T47D (cell line): ENCODE results near the gene RICTOR.

Source experiments
- DNase-seq, 2 experiments: peaks; one replicate each; pipeline versions ENCODE4 v3.0.0 to v3.0.0-alpha.2; 2011 to 2012; ENCODE audit warnings: low read depth in 1 of 2, low spot score in 1 of 2
- JUND ChIP-seq: IDR thresholded peaks from 2 replicates; pipeline ENCODE4 v1.6.1; 2012; ENCODE audit warnings: low read depth
- in situ Hi-C: cut with HindIII; loops from 2 replicates; pipeline ENCODE4 v1.10.0; 2016; ENCODE audit warnings: low sequenced_read_pairs, low pct_unique_long_range_greater_than_20kb

The RICTOR gene, protein sequence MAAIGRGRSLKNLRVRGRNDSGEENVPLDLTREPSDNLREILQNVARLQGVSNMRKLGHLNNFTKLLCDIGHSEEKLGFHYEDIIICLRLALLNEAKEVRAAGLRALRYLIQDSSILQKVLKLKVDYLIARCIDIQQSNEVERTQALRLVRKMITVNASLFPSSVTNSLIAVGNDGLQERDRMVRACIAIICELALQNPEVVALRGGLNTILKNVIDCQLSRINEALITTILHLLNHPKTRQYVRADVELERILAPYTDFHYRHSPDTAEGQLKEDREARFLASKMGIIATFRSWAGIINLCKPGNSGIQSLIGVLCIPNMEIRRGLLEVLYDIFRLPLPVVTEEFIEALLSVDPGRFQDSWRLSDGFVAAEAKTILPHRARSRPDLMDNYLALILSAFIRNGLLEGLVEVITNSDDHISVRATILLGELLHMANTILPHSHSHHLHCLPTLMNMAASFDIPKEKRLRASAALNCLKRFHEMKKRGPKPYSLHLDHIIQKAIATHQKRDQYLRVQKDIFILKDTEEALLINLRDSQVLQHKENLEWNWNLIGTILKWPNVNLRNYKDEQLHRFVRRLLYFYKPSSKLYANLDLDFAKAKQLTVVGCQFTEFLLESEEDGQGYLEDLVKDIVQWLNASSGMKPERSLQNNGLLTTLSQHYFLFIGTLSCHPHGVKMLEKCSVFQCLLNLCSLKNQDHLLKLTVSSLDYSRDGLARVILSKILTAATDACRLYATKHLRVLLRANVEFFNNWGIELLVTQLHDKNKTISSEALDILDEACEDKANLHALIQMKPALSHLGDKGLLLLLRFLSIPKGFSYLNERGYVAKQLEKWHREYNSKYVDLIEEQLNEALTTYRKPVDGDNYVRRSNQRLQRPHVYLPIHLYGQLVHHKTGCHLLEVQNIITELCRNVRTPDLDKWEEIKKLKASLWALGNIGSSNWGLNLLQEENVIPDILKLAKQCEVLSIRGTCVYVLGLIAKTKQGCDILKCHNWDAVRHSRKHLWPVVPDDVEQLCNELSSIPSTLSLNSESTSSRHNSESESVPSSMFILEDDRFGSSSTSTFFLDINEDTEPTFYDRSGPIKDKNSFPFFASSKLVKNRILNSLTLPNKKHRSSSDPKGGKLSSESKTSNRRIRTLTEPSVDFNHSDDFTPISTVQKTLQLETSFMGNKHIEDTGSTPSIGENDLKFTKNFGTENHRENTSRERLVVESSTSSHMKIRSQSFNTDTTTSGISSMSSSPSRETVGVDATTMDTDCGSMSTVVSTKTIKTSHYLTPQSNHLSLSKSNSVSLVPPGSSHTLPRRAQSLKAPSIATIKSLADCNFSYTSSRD (N-terminal part only)

GRCh38 chr5:39074017-39074814 lies at the start of gene RICTOR:
TSS of gene RICTOR (minus strand) at chr5:39074399. CDS start at chr5:39074377, 22 bp downstream.
- DNase-seq: peak; percentile 82 to 92
- in situ Hi-C loops: no loop called here
- TF ChIP-seq JUND: no peak

GRCh38 chr5:39121922-39122321 lies 47.7 kb upstream of the RICTOR start:
- TF ChIP-seq JUND: no peak
- DNase-seq: no peak
- in situ Hi-C loops: no loop called here

GRCh38 chr5:39121315-39121714 lies 47.1 kb upstream of the RICTOR start:
- DNase-seq: no peak
- no peak for TF ChIP-seq JUND
- in situ Hi-C loops: no loop called here

DNA sequence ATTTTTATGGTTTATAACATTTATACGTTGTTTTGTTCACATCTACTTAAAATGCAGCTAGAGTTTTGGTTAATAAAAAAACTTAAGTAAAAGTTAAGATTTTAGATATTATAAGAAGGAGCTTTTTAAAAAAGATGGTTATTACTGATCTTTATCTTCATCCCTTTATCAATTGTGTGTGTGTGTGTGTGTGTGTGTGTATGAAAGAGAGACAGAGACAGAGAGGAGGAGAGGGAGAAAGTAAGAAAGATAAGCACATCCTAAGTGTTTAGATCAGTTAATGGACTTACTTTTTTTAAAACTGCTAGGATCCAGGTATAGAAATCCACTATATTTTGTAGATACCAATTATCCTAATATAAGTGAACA lies 45.8 kb upstream of the RICTOR start:
- no peak for TF ChIP-seq JUND
- DNase-seq: no peak
- in situ Hi-C loops: no loop called here

- no peak for DNase-seq
- in situ Hi-C loops: no loop called here
- no peak for TF ChIP-seq JUND
Measured at GRCh38 chr5:39119404-39120051, 45.3 kb upstream of the RICTOR start.

- TF ChIP-seq JUND: no peak
- in situ Hi-C loops: no loop called here
- no peak for DNase-seq
Measured at GRCh38 chr5:39118638-39119037, 44.4 kb upstream of the RICTOR start.

GRCh38 chr5:39117401-39117800 lies 43.2 kb upstream of the RICTOR start:
- no peak for DNase-seq
- in situ Hi-C loops: no loop called here
- no peak for TF ChIP-seq JUND

GRCh38 chr5:39116344-39117170 lies 42.4 kb upstream of the RICTOR start:
- in situ Hi-C loops: no loop called here
- DNase-seq: no peak
- no peak for TF ChIP-seq JUND

- no peak for DNase-seq
- in situ Hi-C loops: no loop called here
- TF ChIP-seq JUND: no peak
Measured at GRCh38 chr5:39115644-39116343, 41.6 kb upstream of the RICTOR start.

DNA sequence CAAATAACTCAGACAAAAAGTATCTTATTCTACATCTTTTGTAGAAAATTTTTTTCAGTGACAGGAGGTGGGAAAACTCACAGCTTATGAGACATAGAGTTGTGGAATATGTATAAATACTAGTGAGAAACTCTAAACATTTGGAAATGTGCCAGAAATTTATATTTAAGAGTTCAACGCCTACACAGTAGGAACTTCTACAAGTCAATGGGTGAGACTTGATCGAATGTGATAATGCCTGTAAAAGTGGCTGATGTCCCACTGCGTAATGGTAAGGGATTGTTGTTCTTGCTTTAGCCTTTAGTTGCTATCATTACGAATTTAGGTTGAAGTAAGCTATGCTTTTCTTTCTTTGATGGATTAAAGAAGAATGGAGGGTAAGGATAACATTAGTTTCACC lies 40.0 kb upstream of the RICTOR start:
- no peak for TF ChIP-seq JUND
- in situ Hi-C loops: no loop called here
- DNase-seq: no peak
